ENCODE results near the gene C11orf65. TPM values are rescaled to one million over a fixed set of nuclear protein-coding genes. Genes with fewer than 3 reads are reported as not detected.

The C11orf65 gene
- total RNA-seq, 2 experiments from 2014 or later: 0.98 to 2.0 TPM

DNA sequence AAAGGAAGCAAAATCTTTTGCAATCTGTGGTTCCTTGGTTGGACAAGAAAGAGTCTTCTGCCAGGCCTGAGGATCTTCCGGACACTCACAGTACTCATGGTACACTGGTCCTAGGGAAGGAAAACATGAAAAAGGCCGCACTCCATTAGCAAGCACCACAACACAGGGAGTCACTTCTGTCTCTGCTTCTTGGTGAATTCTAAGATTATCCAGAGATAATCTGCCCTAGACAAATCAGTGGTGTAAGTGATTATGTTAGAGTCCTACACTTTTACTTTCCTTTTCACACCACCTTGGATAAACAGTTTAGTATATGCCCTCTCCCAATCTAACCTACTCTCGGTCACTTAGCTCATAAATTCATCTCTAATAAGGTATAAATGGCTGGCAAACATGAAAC is 19.0 kb upstream of the C11orf65 start:
- H2AFZ ChIP-seq (ENCODE audit: low read length): no peak overlapping the region
- ChIA-PET POLR2A (no interaction called here), CTCF (ENCODE audit: unreplicated experiment) (no interaction called here)
- H3K9me2 ChIP-seq (ENCODE audit: insufficient read depth, low read length): no peaks in the 10 kb centered on the region
- H3K36me3 ChIP-seq (ENCODE audit: insufficient read depth, low read length): no peaks in the 10 kb centered on the region
- intact Hi-C loops (cut with micrococcal nuclease; ENCODE audit: unreplicated experiment): no loop called here
- H4K20me1 ChIP-seq (ENCODE audit: insufficient read depth, low read length): no peaks in the 10 kb centered on the region
- no peak overlapping the region for H3K4me2 ChIP-seq (ENCODE audit: low read length)
- DNase-seq (ENCODE audit: low spot score): no peak
- BruUV-seq (replicated peaks): no TSS peak
- H3K27ac ChIP-seq (ENCODE audit: low read depth, low read length, poor library complexity, severe bottlenecking): no peak overlapping the region
- no peaks in the 10 kb centered on the region for H3K9me3 ChIP-seq (ENCODE audit: low read length)
- no peak overlapping the region for H3K4me3 ChIP-seq (ENCODE audit: low read depth, low read length, poor library complexity, severe bottlenecking)
- H3K4me1 ChIP-seq (ENCODE audit: insufficient read depth, low read length, poor library complexity, severe bottlenecking): no peaks in the 10 kb centered on the region
- no peak for TF ChIP-seq EZH2phosphoT487 (IDR thresholded peaks at IDR 0.05; ENCODE audit: borderline replicate concordance, low read depth, low read length)
- TF ChIP-seq, protein P1, sequence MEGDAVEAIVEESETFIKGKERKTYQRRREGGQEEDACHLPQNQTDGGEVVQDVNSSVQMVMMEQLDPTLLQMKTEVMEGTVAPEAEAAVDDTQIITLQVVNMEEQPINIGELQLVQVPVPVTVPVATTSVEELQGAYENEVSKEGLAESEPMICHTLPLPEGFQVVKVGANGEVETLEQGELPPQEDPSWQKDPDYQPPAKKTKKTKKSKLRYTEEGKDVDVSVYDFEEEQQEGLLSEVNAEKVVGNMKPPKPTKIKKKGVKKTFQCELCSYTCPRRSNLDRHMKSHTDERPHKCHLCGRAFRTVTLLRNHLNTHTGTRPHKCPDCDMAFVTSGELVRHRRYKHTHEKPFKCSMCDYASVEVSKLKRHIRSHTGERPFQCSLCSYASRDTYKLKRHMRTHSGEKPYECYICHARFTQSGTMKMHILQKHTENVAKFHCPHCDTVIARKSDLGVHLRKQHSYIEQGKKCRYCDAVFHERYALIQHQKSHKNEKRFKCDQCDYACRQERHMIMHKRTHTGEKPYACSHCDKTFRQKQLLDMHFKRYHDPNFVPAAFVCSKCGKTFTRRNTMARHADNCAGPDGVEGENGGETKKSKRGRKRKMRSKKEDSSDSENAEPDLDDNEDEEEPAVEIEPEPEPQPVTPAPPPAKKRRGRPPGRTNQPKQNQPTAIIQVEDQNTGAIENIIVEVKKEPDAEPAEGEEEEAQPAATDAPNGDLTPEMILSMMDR (conservative IDR thresholded peaks at IDR 0.05; ENCODE audit: low read length): no peak
- no peaks in the 10 kb centered on the region for H3K79me2 ChIP-seq (ENCODE audit: insufficient read depth, low read depth, low read length)

DNA sequence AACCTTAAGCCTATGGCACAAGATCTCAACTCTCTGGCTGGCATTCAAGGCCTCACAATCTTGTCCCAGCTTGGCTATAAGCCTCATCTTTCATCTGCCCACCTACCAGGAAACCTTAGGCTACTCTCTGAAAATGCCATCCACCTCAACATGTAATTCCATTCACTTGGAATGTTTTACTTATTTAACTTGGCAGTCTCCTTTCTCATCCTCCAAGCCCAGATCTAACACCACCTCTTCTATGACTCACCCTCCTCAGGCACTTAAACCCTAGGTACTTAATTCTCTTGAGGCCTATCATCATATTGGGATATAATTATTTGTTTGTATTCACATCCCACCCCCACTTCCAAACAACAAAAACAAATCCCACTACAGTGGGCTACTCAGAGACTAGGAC is 15.8 kb upstream of the C11orf65 start:
- Histone ChIP-seq H4K20me1 (ENCODE audit: insufficient read depth, low read length) (no peaks in the 10 kb centered on the region), H3K36me3 (ENCODE audit: insufficient read depth, low read length) (no peaks in the 10 kb centered on the region), H3K4me3 (ENCODE audit: low read depth, low read length, poor library complexity, severe bottlenecking) (no peak overlapping the region), H2AFZ (ENCODE audit: low read length) (no peak overlapping the region), H3K79me2 (ENCODE audit: insufficient read depth, low read depth, low read length) (no peaks in the 10 kb centered on the region), H3K4me1 (ENCODE audit: insufficient read depth, low read length, poor library complexity, severe bottlenecking) (no peaks in the 10 kb centered on the region), H3K4me2 (ENCODE audit: low read length) (no peak overlapping the region), H3K27ac (ENCODE audit: low read depth, low read length, poor library complexity, severe bottlenecking) (no peak overlapping the region), H3K9me2 (ENCODE audit: insufficient read depth, low read length) (no peaks in the 10 kb centered on the region), H3K9me3 (ENCODE audit: low read length) (no peaks in the 10 kb centered on the region)
- DNase-seq (ENCODE audit: low spot score): no peak
- intact Hi-C loops (cut with micrococcal nuclease; ENCODE audit: unreplicated experiment): no loop called here
- BruUV-seq (replicated peaks): no TSS peak
- CTCF ChIA-PET (ENCODE audit: unreplicated experiment): no interaction called here
- TF ChIP-seq EZH2phosphoT487 (IDR thresholded peaks at IDR 0.05; ENCODE audit: borderline replicate concordance, low read depth, low read length): no peak
- TF ChIP-seq, protein P1 (conservative IDR thresholded peaks at IDR 0.05; ENCODE audit: low read length): no peak
- POLR2A ChIA-PET: no interaction called here

DNA sequence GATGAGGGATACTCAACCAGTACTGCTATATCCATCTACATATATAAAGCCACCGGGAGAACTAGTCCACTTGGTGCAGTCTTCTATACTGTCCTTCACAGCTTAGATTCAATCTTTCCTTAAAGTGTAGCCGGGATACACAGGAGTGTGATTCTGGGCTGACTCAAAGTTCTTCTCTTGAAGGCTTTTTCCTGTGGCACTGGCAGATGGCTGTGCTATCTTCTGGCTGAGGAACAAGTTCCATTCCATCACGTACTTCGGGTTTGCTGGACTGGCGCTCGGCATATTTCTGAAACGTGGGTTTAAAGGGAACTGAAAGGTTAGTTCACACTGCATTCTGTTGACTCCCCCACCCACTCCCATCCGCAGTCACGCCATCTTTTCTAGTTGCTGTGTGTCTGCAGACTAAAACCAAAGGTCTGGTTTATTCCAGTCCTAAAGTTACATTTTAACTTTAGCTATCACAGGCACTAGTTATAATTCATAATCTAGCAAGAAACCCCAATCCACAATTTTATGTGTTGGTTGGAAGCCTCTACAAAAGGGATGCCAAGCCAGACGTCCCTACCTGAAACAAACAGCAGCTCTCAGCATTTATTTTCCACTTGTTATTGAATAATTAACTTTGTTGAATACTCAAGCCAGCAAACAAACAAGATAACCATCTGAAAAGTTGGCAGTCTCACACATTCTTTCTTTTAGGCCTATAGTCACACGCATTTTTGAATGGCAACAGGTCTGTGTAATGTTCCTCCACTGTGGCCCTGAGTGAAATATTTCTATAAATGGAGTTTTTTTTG is 7.5 kb upstream of the C11orf65 start:
- TF ChIP-seq, protein P1 (conservative IDR thresholded peaks at IDR 0.05; ENCODE audit: low read length): no peak
- no peak for TF ChIP-seq EZH2phosphoT487 (IDR thresholded peaks at IDR 0.05; ENCODE audit: borderline replicate concordance, low read depth, low read length)
- H3K79me2 ChIP-seq (ENCODE audit: insufficient read depth, low read depth, low read length): no peaks in the 10 kb centered on the region
- H2AFZ ChIP-seq (ENCODE audit: low read length): no peak overlapping the region
- no peak for DNase-seq (ENCODE audit: low spot score)
- POLR2A ChIA-PET: no interaction called here
- no peaks in the 10 kb centered on the region for H3K36me3 ChIP-seq (ENCODE audit: insufficient read depth, low read length)
- no TSS peak for BruUV-seq (replicated peaks)
- H3K4me2 ChIP-seq (ENCODE audit: low read length): no peak overlapping the region
- H3K27ac ChIP-seq (ENCODE audit: low read depth, low read length, poor library complexity, severe bottlenecking): no peak overlapping the region
- no peaks in the 10 kb centered on the region for H3K4me1 ChIP-seq (ENCODE audit: insufficient read depth, low read length, poor library complexity, severe bottlenecking)
- CTCF ChIA-PET (ENCODE audit: unreplicated experiment): no interaction called here
- H3K9me2 ChIP-seq (ENCODE audit: insufficient read depth, low read length): no peaks in the 10 kb centered on the region
- no peak overlapping the region for H3K4me3 ChIP-seq (ENCODE audit: low read depth, low read length, poor library complexity, severe bottlenecking)
- intact Hi-C loops (cut with micrococcal nuclease; ENCODE audit: unreplicated experiment): no loop called here
- no peaks in the 10 kb centered on the region for H4K20me1 ChIP-seq (ENCODE audit: insufficient read depth, low read length)
- H3K9me3 ChIP-seq (ENCODE audit: low read length): no peaks in the 10 kb centered on the region

Measured in OCI-LY7 (cell line).